ENCODE results near the gene XYLT1.

- no peak for TF ChIP-seq POLR2AphosphoS5 (IDR thresholded peaks at IDR 0.05; ENCODE audit: low read length)
- TF ChIP-seq HCFC1 (IDR thresholded peaks at IDR 0.05; ENCODE audit: low read length): no peak
- no peak for TF ChIP-seq YY1 (IDR thresholded peaks at IDR 0.05; ENCODE audit: low read depth, low read length)
- no peak for TF ChIP-seq POLR2A (IDR thresholded peaks at IDR 0.05; ENCODE audit: low read depth, low read length)
- TF ChIP-seq ZBTB11 (CRISPR knock-in tag; IDR thresholded peaks at IDR 0.05): no peak
- no peak for TF ChIP-seq EED (IDR thresholded peaks at IDR 0.05; ENCODE audit: low read depth)
- no peak for TF ChIP-seq SRF (IDR thresholded peaks at IDR 0.05; ENCODE audit: low read depth in 2 of 2, low read length in 2 of 2)
- TF ChIP-seq, protein P1, sequence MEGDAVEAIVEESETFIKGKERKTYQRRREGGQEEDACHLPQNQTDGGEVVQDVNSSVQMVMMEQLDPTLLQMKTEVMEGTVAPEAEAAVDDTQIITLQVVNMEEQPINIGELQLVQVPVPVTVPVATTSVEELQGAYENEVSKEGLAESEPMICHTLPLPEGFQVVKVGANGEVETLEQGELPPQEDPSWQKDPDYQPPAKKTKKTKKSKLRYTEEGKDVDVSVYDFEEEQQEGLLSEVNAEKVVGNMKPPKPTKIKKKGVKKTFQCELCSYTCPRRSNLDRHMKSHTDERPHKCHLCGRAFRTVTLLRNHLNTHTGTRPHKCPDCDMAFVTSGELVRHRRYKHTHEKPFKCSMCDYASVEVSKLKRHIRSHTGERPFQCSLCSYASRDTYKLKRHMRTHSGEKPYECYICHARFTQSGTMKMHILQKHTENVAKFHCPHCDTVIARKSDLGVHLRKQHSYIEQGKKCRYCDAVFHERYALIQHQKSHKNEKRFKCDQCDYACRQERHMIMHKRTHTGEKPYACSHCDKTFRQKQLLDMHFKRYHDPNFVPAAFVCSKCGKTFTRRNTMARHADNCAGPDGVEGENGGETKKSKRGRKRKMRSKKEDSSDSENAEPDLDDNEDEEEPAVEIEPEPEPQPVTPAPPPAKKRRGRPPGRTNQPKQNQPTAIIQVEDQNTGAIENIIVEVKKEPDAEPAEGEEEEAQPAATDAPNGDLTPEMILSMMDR (IDR thresholded peaks at IDR 0.05 in 2 of 3, conservative IDR thresholded peaks at IDR 0.05 in 1 of 3; ENCODE audit: control insufficient read depth in 2 of 3, extremely low read depth in 1 of 3, insufficient read depth in 1 of 3, low read depth in 3 of 3, low read length in 3 of 3): no peak
These were observed 257.7 kb downstream of the XYLT1 start for GRCh38 chr16:17213025-17213424.

Data from GM12878 (cell line).